Muscle of back (tissue), 11 donors: ENCODE measurements around the gene ZNF273. TPM values are rescaled to one million over a fixed set of nuclear protein-coding genes. Genes with fewer than 3 reads are reported as not detected.
A peak's percentile ranks its signal among the peaks of the same experiment; 100 is the strongest.
"Not testable (repeated sequence)": the region's sequence is repeated elsewhere in the genome, so short reads cannot be mapped to it uniquely, and the experiment has no call there.

Experiments
- DNase-seq, 3 donors: peaks; one replicate each; pipeline versions ENCODE4 v3.0.0 to v3.0.0-alpha.2; 2013
- polyA plus RNA-seq, 10 donors: library from polyadenylated mRNA; unstranded; fragments of 120-200 nt; gene quantifications; one replicate each; pipeline ENCODE4 v1.2.1, GENCODE V29; 2013; ENCODE audit not compliant: insufficient read length in 10 of 10

The ZNF273 gene
- polyA plus RNA-seq, 10 donors: 4.4 to 7.1 (median 6.1) TPM

- peak in 2 of 3 donors; percentile 30 to 69 for DNase-seq
These were observed 14.0 kb upstream of the ZNF273 start for GRCh38 chr7:64888901-64889685.

GRCh38 chr7:64889686-64890162 is 13.3 kb upstream of the ZNF273 start:
- DNase-seq: peak in 1 of 3 donors; percentile 21

GRCh38 chr7:64890273-64890672 is 12.8 kb upstream of the ZNF273 start:
- DNase-seq: not testable (repeated sequence)

- no peak for DNase-seq
These were observed 12.2 kb upstream of the ZNF273 start for GRCh38 chr7:64890761-64891362.

- DNase-seq: not testable (repeated sequence)
These were observed 11.6 kb upstream of the ZNF273 start for GRCh38 chr7:64891363-64892081.

- no peak for DNase-seq
These were observed 11.0 kb upstream of the ZNF273 start for GRCh38 chr7:64892116-64892515.

GRCh38 chr7:64892666-64893309 is 10.3 kb upstream of the ZNF273 start:
- no peak for DNase-seq

GRCh38 chr7:64893401-64893800 is 9.7 kb upstream of the ZNF273 start:
- DNase-seq: no peak

GRCh38 chr7:64902461-64902805 is 640 bp upstream of the ZNF273 start:
- not testable (repeated sequence) for DNase-seq

GRCh38 chr7:64904008-64904407 is 935 bp downstream of the ZNF273 start:
- no peak for DNase-seq

GRCh38 chr7:64905133-64905532 is 2.1 kb downstream of the ZNF273 start:
- no peak for DNase-seq

- DNase-seq: no peak
These were observed 2.5 kb downstream of the ZNF273 start for GRCh38 chr7:64905547-64905946.

- DNase-seq: no peak
These were observed 4.7 kb downstream of the ZNF273 start for GRCh38 chr7:64907641-64908326.

- no peak for DNase-seq
These were observed 5.3 kb downstream of the ZNF273 start for GRCh38 chr7:64908358-64908757.

- DNase-seq: no peak
These were observed 11.5 kb downstream of the ZNF273 start for GRCh38 chr7:64914557-64914956.

- not testable (repeated sequence) for DNase-seq
These were observed 12.2 kb downstream of the ZNF273 start for GRCh38 chr7:64915301-64915700.

- not testable (repeated sequence) for DNase-seq
These were observed 25.4 kb downstream of the ZNF273 start for GRCh38 chr7:64928252-64929187.

- no peak for DNase-seq
These were observed 31.4 kb downstream of the ZNF273 start for GRCh38 chr7:64934478-64934877.

GRCh38 chr7:64938540-64938939 is 35.5 kb downstream of the ZNF273 start:
- no peak for DNase-seq

GRCh38 chr7:64940021-64940420 is 36.9 kb downstream of the ZNF273 start:
- DNase-seq: not testable (repeated sequence)
